ENCODE results near the gene PPP1R11.

Gene PPP1R11

GRCh38 chr6:30102414-30102969 lies 35.5 kb downstream of the PPP1R11 start:
- H3K4me3 ChIP-seq (ENCODE audit: low read depth, low read length), result peak overlapping the region; percentile 52
- peak; percentile 20 for DNase-seq (ENCODE audit: low read depth)

GRCh38 chr6:30102970-30103871 lies 36.2 kb downstream of the PPP1R11 start:
- peak; percentile 92 for DNase-seq (ENCODE audit: low read depth)
- peak overlapping the region; percentile 50 for H3K4me3 ChIP-seq (ENCODE audit: low read depth, low read length)
- peak; percentile 93 for TF ChIP-seq CTCF (conservative IDR thresholded peaks at IDR 0.05; ENCODE audit: low read depth, low read length)

More at GRCh38 chr6:30102414-30102969, 35.5 kb downstream of the PPP1R11 start:
- no peak for TF ChIP-seq CTCF (conservative IDR thresholded peaks at IDR 0.05; ENCODE audit: low read depth, low read length)

GRCh38 chr6:30103872-30104179 lies 36.8 kb downstream of the PPP1R11 start:
- peak overlapping the region; percentile 50 for H3K4me3 ChIP-seq (ENCODE audit: low read depth, low read length)
- DNase-seq (ENCODE audit: low read depth), result no peak
- TF ChIP-seq CTCF (conservative IDR thresholded peaks at IDR 0.05; ENCODE audit: low read depth, low read length), result no peak

GRCh38 chr6:30104661-30105060 lies 37.7 kb downstream of the PPP1R11 start:
- no peak for DNase-seq (ENCODE audit: low read depth)
- no peak for TF ChIP-seq CTCF (conservative IDR thresholded peaks at IDR 0.05; ENCODE audit: low read depth, low read length)
- H3K4me3 ChIP-seq (ENCODE audit: low read depth, low read length), result no peak overlapping the region

- no peak for DNase-seq (ENCODE audit: low read depth)
- TF ChIP-seq CTCF (conservative IDR thresholded peaks at IDR 0.05; ENCODE audit: low read depth, low read length), result no peak
- H3K4me3 ChIP-seq (ENCODE audit: low read depth, low read length), result no peak overlapping the region
Observed at GRCh38 chr6:30111266-30111856, 44.4 kb downstream of the PPP1R11 start.

GRCh38 chr6:30112402-30112994 lies 45.5 kb downstream of the PPP1R11 start:
- no peak for TF ChIP-seq CTCF (conservative IDR thresholded peaks at IDR 0.05; ENCODE audit: low read depth, low read length)
- DNase-seq (ENCODE audit: low read depth), result no peak
- no peak overlapping the region for H3K4me3 ChIP-seq (ENCODE audit: low read depth, low read length)

Measured in choroid plexus epithelial cell (primary cell).